ENCODE data around the gene FAM185A. TPM values are rescaled to one million over a fixed set of nuclear protein-coding genes. Genes with fewer than 3 reads are reported as not detected.
"Not testable (repeated sequence)": the region's sequence is repeated elsewhere in the genome, so short reads cannot be mapped to it uniquely, and the experiment has no call there.

The FAM185A gene
- total and polyA plus RNA-seq, 9 of the 15 experiments (the other 6 are each of a cell fraction or from before 2014, with no cell fraction given), result 1.7 to 17.4 (median 10.6) TPM

DNA sequence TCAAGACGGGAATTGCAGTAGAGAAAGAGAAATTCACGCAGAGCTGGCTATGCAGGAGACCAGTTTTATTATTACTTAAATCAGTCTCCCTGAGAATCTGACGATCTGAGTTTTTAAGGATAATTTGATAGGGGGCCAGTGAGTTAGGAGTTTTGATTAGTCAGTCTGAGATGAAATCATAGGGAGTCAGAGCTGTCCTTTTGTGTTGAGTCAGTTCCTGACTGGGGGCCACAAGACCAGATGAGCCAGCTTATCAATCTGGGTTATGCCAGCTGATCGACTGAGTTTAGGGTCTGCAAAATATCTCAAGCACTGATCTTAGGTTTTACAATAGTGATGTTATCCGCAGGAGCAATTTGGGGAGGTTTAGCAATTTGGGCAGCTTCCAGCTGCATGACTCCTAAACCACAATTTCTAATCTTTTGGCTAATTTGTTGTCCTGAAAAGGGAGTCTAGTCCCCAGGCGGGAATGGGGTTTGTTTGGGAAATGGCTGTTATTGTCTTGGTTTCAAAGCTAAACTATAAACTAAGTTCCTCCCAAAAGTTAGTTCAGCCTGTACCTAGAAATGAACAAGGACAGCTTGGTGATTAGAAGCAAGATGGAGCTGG lies 47.3 kb downstream of the FAM185A start:
- ATAC-seq; POLR2A ChIA-PET; H3K79me2 ChIP-seq (ENCODE audit: control insufficient read depth, insufficient read depth, low read length); H3K4me2 ChIP-seq (ENCODE audit: insufficient read depth, low read length); intact Hi-C loops (cut with micrococcal nuclease); H3K27me3 ChIP-seq (ENCODE audit: control insufficient read depth in 2 of 2, insufficient read depth in 2 of 2, low read length in 2 of 2); H3K27ac ChIP-seq (ENCODE audit: extremely low read depth, low read depth, low read length); H3K36me3 ChIP-seq (ENCODE audit: control insufficient read depth, insufficient read depth, low read length); H3K4me3 ChIP-seq; DNase-seq (ENCODE audit: extremely low read depth in 1 of 4, low spot score in 3 of 4); BruUV-seq (replicated peaks); H2AFZ ChIP-seq (ENCODE audit: low read depth, low read length); in situ Hi-C loops (cut with MboI); H4K20me1 ChIP-seq (replicated peaks; ENCODE audit: control insufficient read depth, insufficient read depth, low read length); H3K4me1 ChIP-seq (replicated peaks in 1 of 2; ENCODE audit: control insufficient read depth in 2 of 2, insufficient read depth in 2 of 2, low read length in 2 of 2); CTCF ChIA-PET (ENCODE audit: low intra/inter-chr PET ratio); H3K9me1 ChIP-seq (ENCODE audit: control insufficient read depth, insufficient read depth, low read length); H3K9ac ChIP-seq (ENCODE audit: insufficient read depth in 1 of 2, low read depth in 2 of 2, low read length in 2 of 2); H3K9me3 ChIP-seq (replicated peaks; ENCODE audit: control insufficient read depth, insufficient read depth, low read depth, low read length); FAIRE-seq: not testable (repeated sequence)
- WGBS (ENCODE audit: insufficient coverage, low coverage, missing lambda C conversion rate), result 55% methylated on average over 3 of the region's 6 CpGs

DNA sequence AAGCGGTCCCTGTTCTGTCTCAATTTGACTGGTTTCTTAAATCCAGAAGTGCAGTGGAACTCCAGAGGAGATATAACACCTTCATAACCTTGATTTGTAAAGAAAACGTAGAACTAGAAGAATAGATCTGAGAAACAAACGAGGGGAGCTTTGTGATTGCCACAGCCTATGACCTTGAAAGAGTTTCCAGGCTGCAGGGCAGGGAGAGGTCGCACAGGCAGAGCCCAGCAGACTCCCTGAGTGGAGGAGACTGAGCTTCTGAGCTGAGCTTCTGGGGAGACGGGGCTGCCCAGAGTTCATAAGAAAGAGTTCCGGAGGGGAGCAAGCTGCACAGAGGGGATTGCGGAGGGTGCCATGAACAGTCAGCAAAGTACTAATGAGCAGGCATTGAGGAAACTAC lies 57.8 kb downstream of the FAM185A start:
- TF ChIP-seq SIX5 (IDR thresholded peaks at IDR 0.05; ENCODE audit: borderline replicate concordance in 1 of 2, insufficient read depth in 1 of 2, low read depth in 1 of 2, low read length in 2 of 2) (no peak), ARHGAP35 (IDR thresholded peaks at IDR 0.05; ENCODE audit: partially characterized antibody) (no peak), HLTF (IDR thresholded peaks at IDR 0.05) (no peak), TEAD1 (CRISPR knock-in tag; IDR thresholded peaks at IDR 0.05) (no peak), BRD4 (IDR thresholded peaks at IDR 0.05) (no peak)
- no peak overlapping the region for H3K9ac ChIP-seq (ENCODE audit: insufficient read depth in 1 of 2, low read depth in 2 of 2, low read length in 2 of 2)
- no peak for ATAC-seq
- H2AFZ ChIP-seq (ENCODE audit: low read depth, low read length), result no peak overlapping the region
- in situ Hi-C loops (cut with MboI) (no loop called here), intact Hi-C loops (cut with micrococcal nuclease) (no loop called here)
- no TSS peak for BruUV-seq (replicated peaks)
- H3K27me3 ChIP-seq (ENCODE audit: control insufficient read depth in 2 of 2, insufficient read depth in 2 of 2, low read length in 2 of 2), result no peaks in the 10 kb centered on the region
- no peaks in the 10 kb centered on the region for H3K79me2 ChIP-seq (ENCODE audit: control insufficient read depth, insufficient read depth, low read length)
- H3K27ac ChIP-seq (ENCODE audit: extremely low read depth, low read depth, low read length), result no peak overlapping the region
- peaks cover 39% of the 10 kb centered on the region; the same call in 2 of the 3 replicates for H3K36me3 ChIP-seq (ENCODE audit: control insufficient read depth, insufficient read depth, low read length)
- ChIA-PET POLR2A (interaction anchor here (0.7 kb wide), 1 partner anchor 15 kb away, joined by 3 read pairs; no protein-coding TSS in a partner anchor), CTCF (ENCODE audit: low intra/inter-chr PET ratio) (no interaction called here)
- H3K9me1 ChIP-seq (ENCODE audit: control insufficient read depth, insufficient read depth, low read length), result no peaks in the 10 kb centered on the region
- no peak for FAIRE-seq
- H3K4me1 ChIP-seq (replicated peaks in 1 of 2; ENCODE audit: control insufficient read depth in 2 of 2, insufficient read depth in 2 of 2, low read length in 2 of 2), result no peaks in the 10 kb centered on the region
- no peak overlapping the region for H3K4me2 ChIP-seq (ENCODE audit: insufficient read depth, low read length)
- no peaks in the 10 kb centered on the region for H4K20me1 ChIP-seq (replicated peaks; ENCODE audit: control insufficient read depth, insufficient read depth, low read length)
- no peaks in the 10 kb centered on the region; the same call in 1 of the 2 replicates for H3K9me3 ChIP-seq (replicated peaks; ENCODE audit: control insufficient read depth, insufficient read depth, low read depth, low read length)
- DNase-seq (ENCODE audit: extremely low read depth in 1 of 4, low spot score in 3 of 4), result no peak
- 82% methylated on average over 7 of the region's 7 CpGs for WGBS (ENCODE audit: insufficient coverage, low coverage, missing lambda C conversion rate)
- no peak overlapping the region for H3K4me3 ChIP-seq

All from K562 (cell line).